Stimulated activated CD4-positive, alpha-beta T cell treated with anti-CD3 and anti-CD28 coated beads, TNF-alpha, amount 100 ng/mL, for 24 hours (primary cell): ENCODE measurements around the gene HIVEP3.

Experiments
- DNase-seq, 3 experiments: peaks; one replicate each; pipeline ENCODE4 v3.0.0-alpha.2; 2020; ENCODE audit warnings: low read depth in 3 of 3

Gene HIVEP3

DNA sequence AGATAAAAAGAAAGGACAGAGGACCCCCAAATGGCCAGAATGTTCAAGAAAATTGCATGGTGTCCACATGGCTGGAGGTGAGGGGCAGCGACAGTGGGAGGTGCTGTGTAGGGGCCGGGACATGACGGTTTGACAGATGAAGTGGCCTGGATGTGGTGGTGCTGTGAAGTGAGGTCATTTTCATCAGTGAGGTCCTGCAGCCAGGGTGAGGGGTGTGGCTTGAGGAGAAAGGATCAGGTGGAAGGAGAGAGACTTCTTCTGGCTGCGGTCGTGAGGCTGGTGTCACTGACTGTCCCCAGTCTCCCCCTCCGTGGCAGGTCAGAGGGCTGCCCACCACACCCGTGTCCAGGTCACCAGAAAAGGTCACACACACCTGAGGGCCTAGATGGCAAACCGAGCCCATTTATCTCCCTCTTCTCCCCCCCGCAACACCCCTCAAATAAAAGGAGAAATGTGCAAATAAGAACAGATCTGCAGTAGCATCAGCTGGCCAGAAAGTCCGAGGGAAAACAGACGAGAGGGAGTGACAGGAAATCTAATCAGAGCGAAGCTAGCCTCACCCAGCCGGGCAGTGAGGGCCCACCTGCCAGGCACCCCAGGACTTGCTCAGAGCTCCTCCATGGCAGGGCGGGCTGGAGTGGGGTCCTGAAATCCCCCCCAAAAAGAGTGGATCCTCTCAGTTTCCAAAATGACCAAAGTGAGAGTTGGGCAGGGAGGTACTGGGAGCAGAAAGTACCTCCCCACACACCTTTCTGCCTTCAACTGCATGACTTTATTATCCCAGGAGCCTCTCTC, 285.7 kb downstream of the HIVEP3 start:
- no peak for DNase-seq

DNA sequence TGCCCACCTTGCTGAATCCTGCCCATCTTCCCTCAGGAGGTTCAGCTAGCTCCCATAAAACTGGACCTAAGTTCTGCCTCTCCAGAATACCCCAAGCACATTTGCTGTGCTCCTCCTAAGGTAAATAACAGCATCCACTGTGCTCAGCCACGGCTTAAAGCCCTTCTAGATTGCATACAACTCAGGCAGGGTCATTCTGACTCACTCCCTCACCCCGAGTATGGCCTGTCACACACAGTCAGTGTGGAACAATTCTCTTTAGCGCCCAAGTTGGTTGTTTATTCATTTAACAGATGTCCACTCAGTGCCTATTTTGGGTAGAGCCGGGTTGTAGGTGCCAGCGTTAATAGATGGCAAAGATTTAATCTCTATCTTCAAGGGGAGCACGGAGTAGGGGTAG, 286.8 kb downstream of the HIVEP3 start:
- DNase-seq = no peak

DNA sequence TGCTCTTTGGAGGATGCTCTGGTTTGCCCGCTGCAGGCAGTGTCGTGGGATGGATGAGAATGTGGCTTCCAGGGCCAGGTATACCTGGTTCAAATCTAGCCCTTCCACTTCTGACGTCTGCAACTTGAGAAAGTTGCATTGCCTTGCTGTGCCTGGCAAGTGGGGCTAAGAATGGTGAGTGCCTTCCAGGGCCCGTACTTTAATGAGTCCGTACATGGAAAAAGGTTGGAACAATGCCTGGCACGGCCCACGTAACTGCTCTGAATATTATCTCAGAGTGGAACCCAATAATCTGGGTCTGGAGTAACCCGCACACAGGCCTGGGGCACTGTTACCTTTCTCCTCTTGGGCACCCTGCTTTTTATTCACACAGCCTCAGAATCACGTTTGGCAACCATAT, 287.6 kb downstream of the HIVEP3 start:
- DNase-seq = no peak

DNA sequence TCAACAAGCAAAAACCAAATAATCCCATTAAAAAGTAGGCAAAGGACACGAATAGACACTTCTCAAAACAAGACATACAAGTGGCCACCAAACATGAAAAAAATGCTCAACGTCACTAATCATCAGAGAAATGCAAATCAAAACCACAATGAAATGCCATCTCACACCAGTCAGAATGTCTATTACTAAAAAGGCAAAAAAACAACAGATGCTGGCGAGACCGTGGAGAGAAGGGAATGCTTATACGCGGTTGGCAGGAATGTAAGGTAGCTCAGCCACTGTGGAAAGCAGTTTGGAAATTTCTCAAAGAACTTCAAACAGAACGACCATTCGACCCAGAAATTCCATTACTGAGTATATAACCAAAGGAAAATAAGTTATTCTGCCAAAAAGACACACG, 289.2 kb downstream of the HIVEP3 start:
- DNase-seq = no peak

DNA sequence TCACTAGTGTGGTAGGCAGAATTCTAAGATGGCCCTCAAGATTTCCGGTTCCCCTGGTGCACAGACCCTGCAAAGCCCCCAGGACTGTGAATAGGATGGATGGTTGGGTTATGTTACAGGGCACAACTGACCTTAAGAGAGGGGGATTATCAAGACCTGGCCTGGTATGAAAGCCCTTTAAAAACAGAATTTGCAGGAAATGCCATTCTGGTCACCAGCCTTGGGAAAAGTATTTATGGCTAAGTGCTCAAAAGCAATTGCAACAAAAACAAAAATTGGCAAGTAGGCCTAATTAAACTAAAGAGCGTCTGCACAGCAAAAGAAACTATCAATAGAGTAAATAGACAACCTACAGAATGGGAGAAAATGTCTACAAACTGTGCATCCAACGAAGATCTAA, 289.6 kb downstream of the HIVEP3 start:
- DNase-seq = no peak

DNA sequence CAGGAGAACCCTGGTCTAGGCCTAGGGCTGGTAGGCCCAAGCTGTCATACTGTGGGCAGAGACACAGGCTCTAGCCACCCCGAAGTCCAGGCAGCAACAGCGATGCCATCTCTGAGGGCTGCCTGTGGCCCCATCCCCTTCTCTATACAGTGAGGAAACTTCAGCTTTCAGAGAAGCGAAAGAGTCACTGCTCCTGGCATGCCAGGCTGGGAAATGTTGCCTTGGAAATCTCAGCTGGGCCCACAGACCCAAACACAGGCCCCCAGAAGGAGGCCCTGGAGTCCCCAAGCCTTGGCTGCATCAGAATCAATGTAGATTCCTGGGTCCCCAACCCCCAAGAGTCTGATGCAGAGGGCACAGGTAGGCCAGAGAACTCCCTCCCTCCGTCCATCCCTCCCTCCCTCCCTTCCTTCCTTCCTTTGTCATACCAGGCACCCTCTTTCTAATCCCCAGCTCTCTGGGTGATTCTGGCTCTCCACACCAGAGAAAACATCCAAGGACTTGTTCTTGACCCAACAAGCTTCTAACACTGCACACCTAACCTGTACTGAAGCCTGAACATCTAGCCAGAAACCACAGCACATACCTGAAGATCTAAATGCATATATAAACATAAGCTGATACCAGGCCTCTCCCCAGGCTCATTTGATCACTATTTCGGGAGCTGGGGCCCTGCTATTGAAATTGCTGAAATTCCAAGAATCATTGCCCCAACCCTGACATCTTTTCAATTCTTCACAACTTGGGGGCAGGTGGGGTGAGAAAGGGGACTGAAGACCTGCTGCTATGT, 291.0 kb downstream of the HIVEP3 start:
- DNase-seq = no peak

DNA sequence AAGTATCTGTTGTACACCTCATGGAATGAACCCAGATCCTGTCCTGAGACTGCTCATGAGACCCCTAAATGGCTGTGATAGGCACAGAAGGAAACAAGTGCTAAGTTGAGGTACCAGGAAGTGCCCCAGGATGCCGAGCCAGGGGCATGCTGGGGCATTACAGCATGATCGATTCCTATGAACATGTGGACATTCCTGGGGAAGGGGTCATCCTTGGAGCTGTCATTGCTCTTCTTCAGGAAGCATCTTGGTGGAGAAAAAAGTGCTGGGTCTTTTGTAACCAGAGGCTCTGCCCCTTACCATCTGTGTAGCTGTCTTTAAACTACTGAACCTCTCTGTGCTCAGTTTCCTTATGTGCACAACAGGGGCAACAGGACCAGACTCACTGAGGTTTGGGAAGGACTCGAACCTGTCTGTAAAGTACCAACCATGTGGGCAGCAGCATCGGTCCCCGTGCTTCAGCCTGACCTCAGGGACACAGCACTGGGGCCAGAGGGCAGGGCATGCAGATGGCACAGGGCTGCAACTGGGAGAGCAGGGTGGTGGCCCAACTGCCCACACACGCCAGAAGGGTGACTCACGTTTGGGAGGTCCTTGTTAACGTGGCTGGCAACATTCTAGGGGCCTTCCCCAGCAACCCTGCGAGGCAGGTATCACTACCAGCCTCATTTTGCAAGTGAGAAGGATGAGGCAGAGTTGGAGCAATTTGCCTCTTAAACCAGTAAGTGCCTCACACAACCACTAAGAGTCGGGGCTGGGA, 291.9 kb downstream of the HIVEP3 start:
- DNase-seq = peak; percentile 31 to 56 (median 34)

DNA sequence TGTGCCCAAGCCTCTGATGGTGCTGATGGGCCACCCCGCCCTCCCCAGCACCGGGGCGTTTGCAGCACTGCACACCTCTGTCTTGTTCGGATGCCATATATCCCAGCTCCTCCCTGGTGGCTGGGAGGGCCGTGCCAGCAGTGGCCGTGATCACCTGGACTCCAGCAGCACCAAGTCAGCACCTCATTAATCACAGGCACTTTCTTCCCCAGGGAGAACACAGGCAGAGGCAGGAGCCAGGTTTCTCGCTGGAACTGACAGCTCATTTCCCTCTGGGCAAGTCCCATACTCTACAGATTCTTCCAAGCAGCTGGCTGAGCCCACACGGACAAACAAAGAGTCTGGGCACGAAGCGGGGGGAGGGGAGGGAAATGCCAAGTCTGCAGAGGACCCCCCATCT, 292.6 kb downstream of the HIVEP3 start:
- DNase-seq = no peak

DNA sequence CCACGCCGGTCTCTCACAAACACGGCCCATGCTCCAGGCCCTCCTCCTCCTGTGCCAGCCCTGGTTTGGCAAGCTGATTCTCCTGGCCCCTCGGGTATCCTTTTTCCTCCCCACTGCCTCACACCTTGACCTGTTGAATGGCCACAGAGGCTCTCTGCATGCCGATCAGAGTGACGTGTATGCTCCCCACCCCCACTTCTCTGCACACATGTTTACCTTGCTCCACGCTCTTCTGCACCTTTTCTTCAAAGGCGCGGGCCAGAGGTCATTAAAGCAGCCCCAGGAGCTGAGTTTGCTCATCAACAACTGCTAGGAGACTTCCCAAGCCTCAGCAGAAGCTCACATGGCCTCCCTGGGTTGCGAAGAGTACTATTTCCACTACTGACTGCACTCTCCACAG, 295.0 kb downstream of the HIVEP3 start:
- DNase-seq = no peak

DNA sequence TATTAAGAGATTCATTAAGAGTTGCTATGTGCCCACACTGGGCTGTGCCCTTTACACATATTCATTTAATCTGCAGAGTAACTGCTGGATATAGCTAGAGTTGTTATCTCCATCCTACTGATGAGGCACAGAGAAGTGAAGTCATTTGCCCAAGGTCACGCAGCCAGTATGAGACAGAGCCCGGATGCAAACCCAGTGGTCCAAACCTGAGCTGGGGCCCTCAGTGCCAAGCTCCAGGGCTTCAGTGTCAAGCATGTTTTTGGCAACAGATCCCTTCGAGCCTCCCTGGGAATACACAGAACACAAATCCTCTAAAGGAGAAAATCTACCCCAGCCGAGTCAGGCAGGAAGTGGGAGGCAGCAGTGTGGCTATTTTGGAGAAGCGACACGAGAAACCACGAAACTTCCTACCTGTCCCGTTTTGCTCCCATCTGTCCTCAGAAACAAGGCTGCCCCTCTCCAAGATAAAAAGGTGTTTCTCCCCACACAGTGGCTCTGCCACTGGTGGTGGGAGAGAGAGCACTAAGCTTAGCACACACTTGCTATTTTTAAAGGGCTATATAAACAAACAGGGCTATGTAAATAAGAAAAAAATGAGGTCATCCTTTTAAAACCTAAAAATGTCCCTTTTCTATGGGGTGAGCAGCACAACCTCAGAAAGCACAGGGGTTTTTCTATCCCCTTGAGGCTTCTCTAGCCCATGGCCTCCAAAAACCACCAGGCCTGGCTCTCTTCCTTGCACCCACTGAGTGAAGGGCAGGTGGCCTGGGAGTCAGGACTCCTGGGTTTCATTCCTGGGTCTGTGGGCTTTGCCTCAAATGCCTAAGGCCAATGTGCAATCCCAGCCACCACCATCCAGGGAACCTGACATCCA, 295.6 kb downstream of the HIVEP3 start:
- no peak for DNase-seq

DNA sequence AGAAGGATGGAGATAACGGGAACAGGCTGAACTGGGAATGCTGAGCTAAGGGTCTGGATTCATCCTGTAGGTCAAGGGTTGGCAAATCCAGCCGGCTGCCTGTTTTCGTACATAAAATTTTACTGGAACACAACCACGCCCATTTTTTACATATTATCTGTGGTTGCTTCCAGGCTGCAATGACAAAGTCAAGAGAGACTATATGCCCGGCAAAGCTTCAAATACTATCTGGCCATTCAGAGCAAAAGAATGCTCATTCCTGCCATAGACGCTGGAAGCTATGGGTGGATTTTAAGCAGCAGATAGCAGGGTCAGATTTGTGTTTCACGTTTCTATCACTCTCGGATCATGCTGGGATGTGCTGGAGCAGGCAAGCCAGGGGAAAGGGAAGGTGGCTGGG, 296.3 kb downstream of the HIVEP3 start:
- DNase-seq = no peak

DNA sequence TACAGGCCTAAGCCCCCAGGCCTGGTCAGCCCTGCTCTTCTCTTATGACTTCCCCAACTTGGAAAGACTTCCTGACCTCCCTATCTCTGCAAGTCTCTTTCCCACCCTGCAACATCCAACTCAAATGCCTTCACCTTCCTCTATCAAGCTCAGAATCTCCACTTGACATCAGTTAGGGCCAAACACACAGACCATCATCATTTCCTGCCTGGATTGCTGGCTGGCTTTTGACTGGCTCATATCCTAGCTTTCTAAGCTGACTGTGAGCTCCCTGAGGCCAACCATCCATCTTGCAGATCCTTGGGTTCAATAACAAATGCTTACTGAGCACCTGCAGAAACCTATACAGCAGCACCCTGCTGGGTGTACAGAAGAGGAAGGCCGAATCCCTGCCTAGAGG, 296.9 kb downstream of the HIVEP3 start:
- DNase-seq = no peak

DNA sequence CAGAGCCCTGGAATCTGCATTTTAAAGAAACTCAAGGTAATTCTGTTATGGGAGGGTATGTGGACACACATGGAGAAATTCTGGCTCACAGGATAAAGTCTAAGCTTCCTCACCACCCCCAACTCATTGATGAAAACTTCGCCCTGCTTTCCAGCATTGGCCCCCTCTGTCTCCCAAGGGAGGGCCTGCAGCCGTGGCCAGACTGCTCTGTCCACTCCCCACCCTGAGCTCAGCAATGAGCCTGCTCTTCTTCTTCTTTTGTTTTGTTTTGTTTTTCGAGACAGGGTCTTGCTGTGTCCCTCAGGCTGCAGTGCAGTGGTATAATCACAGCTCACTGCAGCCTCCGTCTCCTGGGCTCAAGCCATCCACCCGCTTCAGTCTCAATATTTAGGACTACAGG, 297.5 kb downstream of the HIVEP3 start:
- DNase-seq = no peak

DNA sequence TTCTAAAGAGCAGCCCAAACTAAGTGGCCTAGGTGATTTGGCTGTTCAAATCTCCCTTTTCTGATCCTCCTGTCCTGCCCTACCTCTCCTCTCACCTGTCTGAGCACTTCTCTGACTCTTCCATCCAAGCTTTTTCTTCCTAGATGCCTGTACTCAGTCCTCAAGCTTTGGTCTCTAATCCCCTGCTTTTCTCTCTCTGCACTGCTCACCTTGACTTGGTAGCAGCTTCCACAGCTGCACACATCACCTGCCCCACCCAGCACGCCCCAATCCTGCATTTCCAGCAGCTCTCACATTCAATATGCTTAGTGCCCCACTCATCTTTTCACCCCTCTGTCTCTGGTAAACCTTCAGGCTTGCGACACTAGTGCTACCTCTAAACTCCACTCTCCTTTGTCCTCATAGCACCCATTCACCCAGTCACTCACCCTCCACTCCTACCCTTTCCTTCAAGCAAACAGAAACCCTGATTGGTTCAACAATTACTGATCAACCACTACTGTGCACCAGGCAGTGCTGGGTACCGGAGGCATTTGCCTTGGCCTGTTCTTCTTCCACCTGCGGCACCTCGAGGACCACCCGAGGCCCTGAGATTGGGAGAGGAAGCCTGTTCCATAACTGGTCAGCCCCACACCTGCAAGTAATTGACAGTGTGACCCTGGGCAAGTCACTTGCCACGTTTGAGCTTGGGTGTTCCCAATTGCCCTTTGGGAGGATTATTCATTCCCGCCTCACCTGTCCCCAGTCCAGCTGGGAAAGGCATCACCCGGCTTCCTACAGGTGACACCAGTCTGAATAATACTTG, 298.2 kb downstream of the HIVEP3 start:
- no peak for DNase-seq

DNA sequence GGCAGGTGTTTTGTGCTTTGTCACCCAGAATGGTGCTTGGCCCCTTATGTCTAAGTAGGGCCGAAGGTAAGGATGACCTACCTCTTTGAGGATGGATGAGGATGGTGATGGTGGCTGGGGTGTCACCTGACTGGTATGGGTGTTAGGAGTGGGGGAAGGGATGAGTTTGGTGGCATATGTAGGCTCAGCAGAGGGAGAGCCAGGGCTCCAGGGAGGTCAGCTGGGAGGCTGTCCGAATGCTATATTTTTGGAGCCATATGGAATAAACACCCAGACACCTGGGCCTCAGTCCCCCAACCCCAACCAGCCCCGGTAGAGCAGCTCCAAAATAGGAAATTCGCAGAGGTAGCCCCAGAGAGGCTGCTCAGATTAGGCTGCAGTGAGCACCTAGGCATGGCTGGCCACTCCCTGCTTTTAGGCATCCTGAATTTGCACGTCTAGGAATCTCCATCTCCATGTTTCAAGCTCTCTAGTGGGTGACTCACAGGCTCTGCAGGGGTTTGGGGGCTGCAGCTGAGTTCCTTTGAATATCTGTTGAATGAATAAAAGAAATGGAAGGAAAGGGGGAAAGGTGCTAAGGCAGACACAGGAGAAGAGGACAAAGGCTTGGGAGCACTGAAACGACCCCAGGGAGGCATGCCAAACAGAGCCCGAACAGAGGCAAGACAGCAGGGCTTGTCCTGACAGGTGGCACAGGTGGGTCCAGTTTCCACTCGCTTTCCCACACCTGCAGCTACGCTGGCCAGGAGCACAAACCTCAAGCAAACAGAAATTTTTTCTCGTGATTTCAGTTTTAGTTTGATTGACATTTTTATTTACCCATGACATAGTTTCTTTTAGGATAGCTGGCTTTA, 299.0 kb downstream of the HIVEP3 start:
- DNase-seq = no peak

DNA sequence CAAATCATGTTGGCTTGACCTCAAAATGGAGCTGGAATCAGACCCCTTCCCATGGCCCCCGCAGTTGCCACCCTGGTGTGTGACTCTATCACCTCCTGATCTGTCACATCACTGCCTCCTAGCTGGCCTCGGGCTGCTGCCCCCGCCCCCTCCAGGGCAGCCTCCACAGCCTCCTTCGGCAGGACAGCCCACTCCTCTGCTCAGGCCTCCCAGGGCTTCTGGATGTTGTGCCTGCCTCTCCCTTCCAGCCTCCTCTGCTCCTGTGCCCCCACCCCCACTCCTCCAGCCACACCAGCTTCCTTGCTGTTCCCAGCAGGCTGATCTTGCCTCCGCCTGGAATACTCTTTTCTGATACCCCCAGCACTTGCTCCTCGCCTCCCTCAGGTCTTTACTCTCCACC, 299.9 kb downstream of the HIVEP3 start:
- DNase-seq = no peak

DNA sequence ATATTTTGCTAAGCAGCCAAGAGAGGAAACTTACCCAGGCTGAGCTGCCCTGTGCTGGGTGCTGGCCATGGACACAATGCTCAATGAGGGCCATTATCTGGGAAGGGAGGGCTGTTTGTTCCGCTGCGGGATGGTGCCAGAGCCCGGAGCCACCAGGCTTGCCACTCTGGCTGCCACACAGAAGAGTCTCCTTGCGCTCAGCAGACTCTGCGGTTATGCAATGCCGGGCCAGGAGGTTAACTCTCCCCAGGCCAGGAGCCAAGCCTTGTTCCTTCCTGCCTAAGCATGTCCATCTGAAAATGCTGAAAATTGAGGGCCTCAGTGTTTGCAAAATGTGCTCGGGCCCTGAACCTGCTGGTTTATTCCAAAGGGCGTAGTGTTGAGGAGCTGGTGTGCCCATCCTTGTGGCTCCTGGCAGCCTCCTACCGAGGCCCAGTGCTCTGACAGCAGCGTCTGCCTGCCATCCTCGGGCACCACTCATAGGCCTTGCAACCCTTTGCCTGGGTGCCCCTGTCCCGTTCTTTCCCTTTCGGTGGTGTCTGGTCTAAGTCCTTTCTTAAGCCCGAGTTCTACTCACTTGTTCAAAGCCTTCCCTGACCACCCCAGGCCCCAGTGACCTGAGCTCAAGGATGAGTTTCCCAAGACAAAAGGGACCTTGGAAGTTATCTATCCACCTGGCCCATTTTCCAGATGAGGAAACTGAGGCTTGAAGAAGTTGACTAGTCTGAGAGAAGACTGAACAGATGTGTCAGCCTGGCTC, 300.5 kb downstream of the HIVEP3 start:
- DNase-seq = no peak

DNA sequence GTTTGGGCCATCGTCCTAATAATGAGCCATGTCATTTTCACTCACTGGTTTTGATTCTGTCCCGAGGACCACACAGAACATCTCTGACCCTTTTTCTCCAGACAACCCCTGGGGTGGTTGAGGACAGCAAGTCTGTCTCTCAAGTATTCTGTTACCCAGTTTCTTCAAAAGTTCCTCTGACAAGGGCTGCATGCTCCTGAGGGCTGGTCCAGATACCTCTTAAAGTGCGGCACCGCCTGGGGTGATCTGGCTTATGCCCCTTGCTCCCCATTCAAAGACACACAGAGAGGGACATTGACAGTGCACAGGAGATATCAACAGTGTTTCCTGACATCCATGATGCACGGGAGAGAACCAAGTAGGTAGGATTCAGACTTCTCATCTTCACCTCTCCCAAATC, 301.4 kb downstream of the HIVEP3 start:
- DNase-seq = no peak

DNA sequence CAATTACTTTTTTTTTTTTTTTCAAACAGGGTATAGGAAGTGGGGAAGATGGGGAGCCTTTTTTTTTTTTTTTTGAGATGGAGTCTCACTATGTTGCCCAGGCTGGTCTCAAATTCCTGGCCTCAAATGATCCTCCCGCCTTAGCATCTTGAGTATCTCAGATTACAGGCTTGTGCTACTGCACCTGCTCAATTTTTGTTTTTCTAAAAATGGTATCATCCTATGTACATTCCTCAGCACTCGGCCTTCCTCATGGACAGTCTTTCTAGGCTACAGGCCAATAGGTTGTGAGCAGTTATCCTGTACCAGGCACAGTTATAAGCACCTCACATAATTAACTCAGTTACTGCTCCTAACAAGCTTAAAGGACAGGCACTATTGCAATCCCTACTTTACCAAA, 302.2 kb downstream of the HIVEP3 start:
- DNase-seq = no peak
